GM23338 (cell line): ENCODE data around the gene DNAH8.

ENCODE experiments used
- CREB1 ChIP-seq: fragments of 250-450 bp; sonication (Bioruptor Pico); IDR thresholded peaks from 2 replicates; pipeline ENCODE4 v1.5.0; 2020; ENCODE audit warnings: low read depth, mild to moderate bottlenecking, moderate library complexity
- EZH2 ChIP-seq: fragments of 200-600 bp; sonication (generic); IDR thresholded peaks from one replicate; pipeline ENCODE4 v1.8.0; 2017; ENCODE audit warnings: antibody characterized with exemption, mild to moderate bottlenecking, low read depth; ENCODE audit not compliant: unreplicated experiment
- EZH2phosphoT487 ChIP-seq: fragments of 200-600 bp; sonication (generic); IDR thresholded peaks from one replicate; pipeline ENCODE4 v1.8.1; 2018; ENCODE audit warnings: antibody characterized with exemption; ENCODE audit not compliant: unreplicated experiment
- JUNB ChIP-seq: IDR thresholded peaks from one replicate; pipeline ENCODE4 v1.6.1; 2016; ENCODE audit warnings: antibody characterized with exemption; ENCODE audit not compliant: unreplicated experiment
- NANOG ChIP-seq: IDR thresholded peaks from 2 replicates; pipeline ENCODE4 v1.6.1; 2016; ENCODE audit warnings: antibody characterized with exemption, borderline replicate concordance
- POLR2AphosphoS5 ChIP-seq: IDR thresholded peaks from 2 replicates; pipeline ENCODE4 v1.6.1; 2016; ENCODE audit warnings: antibody characterized with exemption, low read depth
- STAT1 ChIP-seq: IDR thresholded peaks from one replicate; pipeline ENCODE4 v1.6.1; 2016; ENCODE audit warnings: antibody characterized with exemption; ENCODE audit not compliant: unreplicated experiment
- ZNF114 ChIP-seq: fragments of 250-450 bp; sonication (Bioruptor Pico); IDR thresholded peaks from 2 replicates; pipeline ENCODE4 v1.5.0; 2020; ENCODE audit warnings: mild to moderate bottlenecking, moderate library complexity
- TF ChIP-seq, protein P1 (sequence below), 2 experiments: fragments of 200-600 bp in 1 of 2; sonication (generic) in 1 of 2; conservative IDR thresholded peaks; 2 replicates each; pipeline versions ENCODE4 v1.5.1 to v1.6.1; 2016 to 2017; ENCODE audit warnings: antibody characterized with exemption in 2 of 2, low read depth in 2 of 2, mild to moderate bottlenecking in 2 of 2, moderate library complexity in 1 of 2
- TF ChIP-seq, protein P2 (sequence below): IDR thresholded peaks from one replicate; pipeline ENCODE4 v1.6.1; 2018; ENCODE audit warnings: antibody characterized with exemption; ENCODE audit not compliant: unreplicated experiment
- TF ChIP-seq, protein P3 (sequence below): IDR thresholded peaks from 2 replicates; pipeline ENCODE4 v1.6.1; 2016; ENCODE audit warnings: antibody characterized with exemption
- TF ChIP-seq, protein P4 (sequence below): fragments of 250-450 bp; sonication (Bioruptor Pico); IDR thresholded peaks from 2 replicates; pipeline ENCODE4 v1.5.0; 2020; ENCODE audit warnings: mild to moderate bottlenecking, moderate library complexity

DNA sequence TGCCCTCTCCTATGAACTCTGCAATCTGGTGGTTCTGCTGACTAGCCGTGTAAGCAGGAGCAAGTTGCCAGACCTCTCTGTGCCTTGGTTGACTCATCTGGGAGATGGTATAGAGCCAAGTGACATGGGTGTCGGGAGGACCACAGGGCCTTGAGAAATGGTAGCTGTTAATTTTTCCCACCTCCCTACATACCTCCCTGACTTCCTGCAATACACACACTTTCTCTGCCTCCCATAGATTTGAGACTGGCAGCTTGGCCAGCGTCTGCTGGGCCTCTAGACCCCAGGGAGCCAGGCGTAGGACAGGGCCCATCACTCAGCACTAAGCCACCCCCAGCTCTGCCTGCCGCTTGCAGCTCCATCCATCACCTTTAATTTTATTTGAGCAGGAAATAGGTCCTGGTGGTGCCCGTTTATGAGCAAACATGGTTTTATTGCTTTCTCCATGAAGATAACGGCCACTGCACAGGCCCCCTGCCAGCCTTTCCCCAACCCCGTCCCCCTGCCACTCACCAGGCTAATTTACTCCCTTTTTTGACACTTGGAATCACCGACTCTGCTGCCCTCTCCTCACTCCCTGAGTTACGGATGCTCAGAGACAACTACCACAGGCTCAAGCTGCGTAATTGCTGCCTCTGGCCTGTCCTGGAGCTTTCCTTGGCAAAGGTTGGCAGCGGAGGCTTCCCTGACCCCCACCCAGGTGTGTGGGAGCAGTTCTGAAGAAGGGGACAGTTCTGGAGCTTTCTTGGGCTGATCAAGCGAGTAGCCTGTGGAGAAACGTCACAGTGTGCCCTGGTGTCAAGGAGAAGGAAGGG is 344.6 kb downstream of the DNAH8 start:
- TF ChIP-seq EZH2phosphoT487 (no peak), EZH2 (no peak), CREB1 (CRISPR knock-in tag) (no peak), POLR2AphosphoS5 (no peak), ZNF114 (CRISPR knock-in tag) (no peak), JUNB (no peak), STAT1 (no peak), NANOG (no peak)
- TF ChIP-seq, protein P1, sequence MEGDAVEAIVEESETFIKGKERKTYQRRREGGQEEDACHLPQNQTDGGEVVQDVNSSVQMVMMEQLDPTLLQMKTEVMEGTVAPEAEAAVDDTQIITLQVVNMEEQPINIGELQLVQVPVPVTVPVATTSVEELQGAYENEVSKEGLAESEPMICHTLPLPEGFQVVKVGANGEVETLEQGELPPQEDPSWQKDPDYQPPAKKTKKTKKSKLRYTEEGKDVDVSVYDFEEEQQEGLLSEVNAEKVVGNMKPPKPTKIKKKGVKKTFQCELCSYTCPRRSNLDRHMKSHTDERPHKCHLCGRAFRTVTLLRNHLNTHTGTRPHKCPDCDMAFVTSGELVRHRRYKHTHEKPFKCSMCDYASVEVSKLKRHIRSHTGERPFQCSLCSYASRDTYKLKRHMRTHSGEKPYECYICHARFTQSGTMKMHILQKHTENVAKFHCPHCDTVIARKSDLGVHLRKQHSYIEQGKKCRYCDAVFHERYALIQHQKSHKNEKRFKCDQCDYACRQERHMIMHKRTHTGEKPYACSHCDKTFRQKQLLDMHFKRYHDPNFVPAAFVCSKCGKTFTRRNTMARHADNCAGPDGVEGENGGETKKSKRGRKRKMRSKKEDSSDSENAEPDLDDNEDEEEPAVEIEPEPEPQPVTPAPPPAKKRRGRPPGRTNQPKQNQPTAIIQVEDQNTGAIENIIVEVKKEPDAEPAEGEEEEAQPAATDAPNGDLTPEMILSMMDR (conservative IDR thresholded peaks at IDR 0.05; ENCODE audit: low read depth in 2 of 2): no peak
- TF ChIP-seq, protein P2, sequence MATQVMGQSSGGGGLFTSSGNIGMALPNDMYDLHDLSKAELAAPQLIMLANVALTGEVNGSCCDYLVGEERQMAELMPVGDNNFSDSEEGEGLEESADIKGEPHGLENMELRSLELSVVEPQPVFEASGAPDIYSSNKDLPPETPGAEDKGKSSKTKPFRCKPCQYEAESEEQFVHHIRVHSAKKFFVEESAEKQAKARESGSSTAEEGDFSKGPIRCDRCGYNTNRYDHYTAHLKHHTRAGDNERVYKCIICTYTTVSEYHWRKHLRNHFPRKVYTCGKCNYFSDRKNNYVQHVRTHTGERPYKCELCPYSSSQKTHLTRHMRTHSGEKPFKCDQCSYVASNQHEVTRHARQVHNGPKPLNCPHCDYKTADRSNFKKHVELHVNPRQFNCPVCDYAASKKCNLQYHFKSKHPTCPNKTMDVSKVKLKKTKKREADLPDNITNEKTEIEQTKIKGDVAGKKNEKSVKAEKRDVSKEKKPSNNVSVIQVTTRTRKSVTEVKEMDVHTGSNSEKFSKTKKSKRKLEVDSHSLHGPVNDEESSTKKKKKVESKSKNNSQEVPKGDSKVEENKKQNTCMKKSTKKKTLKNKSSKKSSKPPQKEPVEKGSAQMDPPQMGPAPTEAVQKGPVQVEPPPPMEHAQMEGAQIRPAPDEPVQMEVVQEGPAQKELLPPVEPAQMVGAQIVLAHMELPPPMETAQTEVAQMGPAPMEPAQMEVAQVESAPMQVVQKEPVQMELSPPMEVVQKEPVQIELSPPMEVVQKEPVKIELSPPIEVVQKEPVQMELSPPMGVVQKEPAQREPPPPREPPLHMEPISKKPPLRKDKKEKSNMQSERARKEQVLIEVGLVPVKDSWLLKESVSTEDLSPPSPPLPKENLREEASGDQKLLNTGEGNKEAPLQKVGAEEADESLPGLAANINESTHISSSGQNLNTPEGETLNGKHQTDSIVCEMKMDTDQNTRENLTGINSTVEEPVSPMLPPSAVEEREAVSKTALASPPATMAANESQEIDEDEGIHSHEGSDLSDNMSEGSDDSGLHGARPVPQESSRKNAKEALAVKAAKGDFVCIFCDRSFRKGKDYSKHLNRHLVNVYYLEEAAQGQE: no peak
- TF ChIP-seq, protein P3, sequence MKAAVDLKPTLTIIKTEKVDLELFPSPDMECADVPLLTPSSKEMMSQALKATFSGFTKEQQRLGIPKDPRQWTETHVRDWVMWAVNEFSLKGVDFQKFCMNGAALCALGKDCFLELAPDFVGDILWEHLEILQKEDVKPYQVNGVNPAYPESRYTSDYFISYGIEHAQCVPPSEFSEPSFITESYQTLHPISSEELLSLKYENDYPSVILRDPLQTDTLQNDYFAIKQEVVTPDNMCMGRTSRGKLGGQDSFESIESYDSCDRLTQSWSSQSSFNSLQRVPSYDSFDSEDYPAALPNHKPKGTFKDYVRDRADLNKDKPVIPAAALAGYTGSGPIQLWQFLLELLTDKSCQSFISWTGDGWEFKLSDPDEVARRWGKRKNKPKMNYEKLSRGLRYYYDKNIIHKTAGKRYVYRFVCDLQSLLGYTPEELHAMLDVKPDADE: no peak
- TF ChIP-seq, protein P4, sequence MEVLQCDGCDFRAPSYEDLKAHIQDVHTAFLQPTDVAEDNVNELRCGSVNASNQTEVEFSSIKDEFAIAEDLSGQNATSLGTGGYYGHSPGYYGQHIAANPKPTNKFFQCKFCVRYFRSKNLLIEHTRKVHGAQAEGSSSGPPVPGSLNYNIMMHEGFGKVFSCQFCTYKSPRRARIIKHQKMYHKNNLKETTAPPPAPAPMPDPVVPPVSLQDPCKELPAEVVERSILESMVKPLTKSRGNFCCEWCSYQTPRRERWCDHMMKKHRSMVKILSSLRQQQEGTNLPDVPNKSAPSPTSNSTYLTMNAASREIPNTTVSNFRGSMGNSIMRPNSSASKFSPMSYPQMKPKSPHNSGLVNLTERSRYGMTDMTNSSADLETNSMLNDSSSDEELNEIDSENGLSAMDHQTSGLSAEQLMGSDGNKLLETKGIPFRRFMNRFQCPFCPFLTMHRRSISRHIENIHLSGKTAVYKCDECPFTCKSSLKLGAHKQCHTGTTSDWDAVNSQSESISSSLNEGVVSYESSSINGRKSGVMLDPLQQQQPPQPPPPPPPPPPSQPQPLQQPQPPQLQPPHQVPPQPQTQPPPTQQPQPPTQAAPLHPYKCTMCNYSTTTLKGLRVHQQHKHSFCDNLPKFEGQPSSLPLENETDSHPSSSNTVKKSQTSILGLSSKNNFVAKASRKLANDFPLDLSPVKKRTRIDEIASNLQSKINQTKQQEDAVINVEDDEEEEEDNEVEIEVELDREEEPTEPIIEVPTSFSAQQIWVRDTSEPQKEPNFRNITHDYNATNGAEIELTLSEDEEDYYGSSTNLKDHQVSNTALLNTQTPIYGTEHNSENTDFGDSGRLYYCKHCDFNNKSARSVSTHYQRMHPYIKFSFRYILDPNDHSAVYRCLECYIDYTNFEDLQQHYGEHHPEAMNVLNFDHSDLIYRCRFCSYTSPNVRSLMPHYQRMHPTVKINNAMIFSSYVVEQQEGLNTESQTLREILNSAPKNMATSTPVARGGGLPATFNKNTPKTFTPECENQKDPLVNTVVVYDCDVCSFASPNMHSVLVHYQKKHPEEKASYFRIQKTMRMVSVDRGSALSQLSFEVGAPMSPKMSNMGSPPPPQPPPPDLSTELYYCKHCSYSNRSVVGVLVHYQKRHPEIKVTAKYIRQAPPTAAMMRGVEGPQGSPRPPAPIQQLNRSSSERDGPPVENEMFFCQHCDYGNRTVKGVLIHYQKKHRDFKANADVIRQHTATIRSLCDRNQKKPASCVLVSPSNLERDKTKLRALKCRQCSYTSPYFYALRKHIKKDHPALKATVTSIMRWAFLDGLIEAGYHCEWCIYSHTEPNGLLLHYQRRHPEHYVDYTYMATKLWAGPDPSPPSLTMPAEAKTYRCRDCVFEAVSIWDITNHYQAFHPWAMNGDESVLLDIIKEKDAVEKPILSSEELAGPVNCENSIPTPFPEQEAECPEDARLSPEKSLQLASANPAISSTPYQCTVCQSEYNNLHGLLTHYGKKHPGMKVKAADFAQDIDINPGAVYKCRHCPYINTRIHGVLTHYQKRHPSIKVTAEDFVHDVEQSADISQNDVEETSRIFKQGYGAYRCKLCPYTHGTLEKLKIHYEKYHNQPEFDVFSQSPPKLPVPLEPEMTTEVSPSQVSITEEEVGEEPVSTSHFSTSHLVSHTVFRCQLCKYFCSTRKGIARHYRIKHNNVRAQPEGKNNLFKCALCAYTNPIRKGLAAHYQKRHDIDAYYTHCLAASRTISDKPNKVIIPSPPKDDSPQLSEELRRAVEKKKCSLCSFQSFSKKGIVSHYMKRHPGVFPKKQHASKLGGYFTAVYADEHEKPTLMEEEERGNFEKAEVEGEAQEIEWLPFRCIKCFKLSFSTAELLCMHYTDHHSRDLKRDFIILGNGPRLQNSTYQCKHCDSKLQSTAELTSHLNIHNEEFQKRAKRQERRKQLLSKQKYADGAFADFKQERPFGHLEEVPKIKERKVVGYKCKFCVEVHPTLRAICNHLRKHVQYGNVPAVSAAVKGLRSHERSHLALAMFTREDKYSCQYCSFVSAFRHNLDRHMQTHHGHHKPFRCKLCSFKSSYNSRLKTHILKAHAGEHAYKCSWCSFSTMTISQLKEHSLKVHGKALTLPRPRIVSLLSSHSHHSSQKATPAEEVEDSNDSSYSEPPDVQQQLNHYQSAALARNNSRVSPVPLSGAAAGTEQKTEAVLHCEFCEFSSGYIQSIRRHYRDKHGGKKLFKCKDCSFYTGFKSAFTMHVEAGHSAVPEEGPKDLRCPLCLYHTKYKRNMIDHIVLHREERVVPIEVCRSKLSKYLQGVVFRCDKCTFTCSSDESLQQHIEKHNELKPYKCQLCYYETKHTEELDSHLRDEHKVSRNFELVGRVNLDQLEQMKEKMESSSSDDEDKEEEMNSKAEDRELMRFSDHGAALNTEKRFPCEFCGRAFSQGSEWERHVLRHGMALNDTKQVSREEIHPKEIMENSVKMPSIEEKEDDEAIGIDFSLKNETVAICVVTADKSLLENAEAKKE: no peak
